HG02678 (cell line): ENCODE data around the gene RNF144B.

Source experiments
- ATAC-seq: cut with Tn5 transposase; IDR thresholded peaks from one replicate; pipeline ENCODE4 v1.9.1; 2021; ENCODE audit warnings: mild to moderate bottlenecking, moderate library complexity; ENCODE audit not compliant: unreplicated experiment

Gene RNF144B

DNA sequence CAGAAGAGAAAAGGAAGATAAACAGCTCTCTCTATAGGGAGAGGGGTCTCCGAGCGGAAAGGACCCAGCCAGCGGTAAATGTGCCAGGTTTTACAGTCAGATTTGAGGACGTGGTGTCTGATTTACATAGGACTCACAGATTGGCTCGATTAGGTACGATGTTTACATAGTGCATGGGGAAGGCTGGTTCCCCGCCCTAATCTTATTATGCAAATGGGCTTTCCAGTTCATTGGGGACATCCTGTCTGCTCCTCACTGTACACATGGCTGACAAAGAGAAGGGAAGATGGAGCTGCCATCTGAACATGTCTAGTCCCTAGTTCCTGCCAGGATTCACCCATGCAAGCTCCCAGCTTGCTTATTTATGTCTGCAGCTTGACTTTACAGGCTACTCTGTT, 119.9 kb downstream of the RNF144B start:
- no peak for ATAC-seq

GRCh38 chr6:18507561-18507960, 120.4 kb downstream of the RNF144B start:
- no peak for ATAC-seq

DNA sequence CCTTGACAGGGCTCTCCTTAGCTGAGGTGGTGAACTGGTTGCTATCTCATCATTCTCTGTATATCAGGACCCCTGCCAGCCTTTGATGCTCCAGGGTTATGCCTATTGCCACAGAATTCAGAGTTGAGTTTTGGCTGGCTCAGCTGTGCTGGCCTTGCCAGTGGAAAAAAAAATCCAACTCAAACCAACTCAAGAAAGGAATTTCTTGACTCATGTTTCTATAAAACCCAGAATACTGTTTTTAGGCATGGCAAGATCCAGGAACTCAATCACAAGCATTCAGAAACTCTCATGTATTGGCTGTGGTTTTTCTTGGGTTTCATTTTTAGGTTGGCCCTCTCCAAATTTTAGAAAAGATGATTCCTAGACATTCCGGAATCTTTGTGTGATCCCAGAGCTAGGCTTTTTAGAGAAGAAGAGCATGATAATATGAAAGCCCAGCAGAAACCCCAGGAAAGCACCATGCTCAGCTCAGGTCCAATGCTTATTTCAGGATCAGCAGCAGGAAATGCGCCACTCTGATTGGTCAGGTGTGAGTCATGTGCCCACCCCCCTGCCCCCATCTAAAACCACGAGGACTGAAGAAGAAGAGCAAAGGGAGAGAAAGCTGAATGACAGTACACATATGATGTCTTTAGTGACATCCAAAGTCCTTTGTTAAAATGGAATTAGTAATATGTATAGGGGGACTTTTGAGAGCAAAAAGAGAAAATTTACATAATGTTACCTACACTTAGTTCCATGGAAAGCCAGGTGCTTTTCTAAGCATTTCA, 122.9 kb downstream of the RNF144B start:
- ATAC-seq, result no peak

DNA sequence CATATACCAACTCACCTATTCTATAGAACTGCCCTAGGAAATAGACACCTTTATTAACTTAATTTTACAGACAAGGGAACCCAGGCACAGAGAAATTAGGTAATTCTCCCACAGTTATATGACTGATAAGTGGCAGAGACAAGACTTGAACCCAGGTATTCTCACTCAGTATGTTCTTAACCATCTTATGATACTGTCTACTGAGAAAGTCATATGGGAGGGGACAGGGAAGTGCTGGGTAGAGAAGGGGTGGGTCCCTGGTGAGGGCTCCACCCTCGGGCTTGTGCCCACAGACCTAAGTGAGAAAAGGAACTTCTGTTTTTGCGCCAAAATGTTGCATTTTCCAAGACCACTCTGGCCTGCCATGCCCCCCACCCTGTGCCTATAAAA, 123.5 kb downstream of the RNF144B start:
- no peak for ATAC-seq

DNA sequence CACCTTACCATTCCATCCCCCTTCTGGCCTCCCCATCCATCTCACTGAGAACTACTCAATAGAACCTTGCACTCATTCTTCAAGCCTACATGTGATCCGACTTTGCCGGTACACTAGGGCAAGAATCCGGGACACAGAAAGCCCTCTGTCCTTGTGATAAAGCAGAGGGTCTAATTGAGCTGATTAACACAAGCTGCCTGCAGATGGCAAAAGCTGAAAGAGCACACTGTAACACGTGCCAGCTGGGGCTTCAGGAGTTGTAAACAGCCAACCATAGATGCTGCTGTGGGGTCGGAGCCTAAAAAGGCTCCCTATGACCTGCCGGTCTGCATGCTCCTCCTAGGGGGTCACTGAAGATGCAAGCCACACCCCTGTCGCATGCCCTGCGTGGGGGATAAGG, 124.1 kb downstream of the RNF144B start:
- ATAC-seq, result no peak

DNA sequence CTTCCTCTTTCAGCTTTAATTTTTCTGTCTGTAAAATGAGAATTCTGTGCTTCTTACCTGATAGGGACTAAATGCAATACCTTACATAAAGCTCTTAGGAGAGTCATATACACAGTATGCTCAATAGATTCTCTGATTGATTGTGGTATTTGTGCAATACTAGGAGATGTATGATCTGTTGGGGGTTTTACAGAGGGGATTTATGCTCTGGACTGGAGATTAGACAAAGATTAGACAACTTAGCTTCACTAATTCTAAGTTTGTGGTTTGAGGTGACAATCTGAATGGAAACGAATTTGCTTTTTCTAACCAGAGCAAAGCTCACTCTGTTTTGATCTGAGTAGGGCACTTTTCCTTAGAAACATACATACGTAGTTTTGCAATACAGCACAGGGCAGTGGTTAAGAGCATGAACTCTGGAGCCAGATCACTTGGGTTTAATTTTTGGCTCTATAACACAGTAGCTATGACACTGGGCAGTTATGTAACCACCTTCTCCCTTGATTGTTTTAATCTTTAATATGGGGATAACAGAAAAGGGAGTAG, 126.2 kb downstream of the RNF144B start:
- ATAC-seq, result no peak

- no peak for ATAC-seq
Measured at GRCh38 chr6:18514180-18514579, 127.0 kb downstream of the RNF144B start.

DNA sequence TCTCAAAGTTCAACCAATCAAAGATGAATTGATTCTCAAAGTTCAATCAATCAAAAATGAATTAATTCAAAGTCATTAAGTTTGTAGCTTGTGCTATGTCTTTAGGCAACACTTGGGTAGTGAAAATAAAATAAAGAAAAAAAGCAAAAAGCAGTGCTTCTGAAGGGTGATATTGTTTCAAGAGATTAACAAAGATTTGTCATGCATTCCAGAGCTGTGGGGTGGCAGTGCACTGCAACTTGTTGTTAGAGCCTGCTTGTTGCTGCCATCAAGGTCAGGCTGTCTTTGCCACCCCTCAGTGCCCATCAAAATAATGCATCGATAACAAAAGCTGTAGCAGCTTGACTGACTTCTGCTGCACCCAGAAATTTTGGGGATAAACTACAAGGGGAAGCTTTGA, 128.6 kb downstream of the RNF144B start:
- ATAC-seq, result no peak
